Measurements from ENCODE around the gene CCDC33.

Gene CCDC33

DNA sequence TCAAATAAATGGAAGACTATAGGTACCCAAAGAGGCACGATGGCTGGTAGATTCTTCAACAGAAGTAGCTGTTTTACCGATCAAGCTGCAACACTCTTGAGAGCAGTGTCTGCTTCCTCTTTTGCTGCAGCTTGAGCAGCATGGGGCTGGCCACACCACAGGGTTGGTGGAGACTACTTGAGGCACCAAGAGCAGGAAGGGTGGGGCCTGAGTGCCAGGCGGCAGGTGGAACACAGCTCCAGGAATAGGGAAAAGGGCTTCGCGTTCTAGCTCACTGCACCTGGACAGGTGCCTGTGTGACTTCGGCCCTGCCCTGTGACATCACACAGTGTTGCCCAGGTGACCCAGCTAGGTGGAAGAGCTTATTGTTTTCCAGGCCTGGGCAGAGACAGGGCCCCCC, at the start of gene CCDC33:
TSS of gene CCDC33 (plus strand) at position 365 of the 400 bp plus-strand sequence. CDS start 394 bp downstream, outside the sequence.
- ChIA-PET POLR2A (ENCODE audit: low non-redundant PET) (no interaction called here), CTCF (no interaction called here)
- TF ChIP-seq, protein P1, sequence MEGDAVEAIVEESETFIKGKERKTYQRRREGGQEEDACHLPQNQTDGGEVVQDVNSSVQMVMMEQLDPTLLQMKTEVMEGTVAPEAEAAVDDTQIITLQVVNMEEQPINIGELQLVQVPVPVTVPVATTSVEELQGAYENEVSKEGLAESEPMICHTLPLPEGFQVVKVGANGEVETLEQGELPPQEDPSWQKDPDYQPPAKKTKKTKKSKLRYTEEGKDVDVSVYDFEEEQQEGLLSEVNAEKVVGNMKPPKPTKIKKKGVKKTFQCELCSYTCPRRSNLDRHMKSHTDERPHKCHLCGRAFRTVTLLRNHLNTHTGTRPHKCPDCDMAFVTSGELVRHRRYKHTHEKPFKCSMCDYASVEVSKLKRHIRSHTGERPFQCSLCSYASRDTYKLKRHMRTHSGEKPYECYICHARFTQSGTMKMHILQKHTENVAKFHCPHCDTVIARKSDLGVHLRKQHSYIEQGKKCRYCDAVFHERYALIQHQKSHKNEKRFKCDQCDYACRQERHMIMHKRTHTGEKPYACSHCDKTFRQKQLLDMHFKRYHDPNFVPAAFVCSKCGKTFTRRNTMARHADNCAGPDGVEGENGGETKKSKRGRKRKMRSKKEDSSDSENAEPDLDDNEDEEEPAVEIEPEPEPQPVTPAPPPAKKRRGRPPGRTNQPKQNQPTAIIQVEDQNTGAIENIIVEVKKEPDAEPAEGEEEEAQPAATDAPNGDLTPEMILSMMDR (conservative IDR thresholded peaks at IDR 0.05; ENCODE audit: low read depth) = no peak
- no peak for DNase-seq (ENCODE audit: low spot score)
- H3K27ac ChIP-seq = no peak within 1 kb of the TSS

DNA sequence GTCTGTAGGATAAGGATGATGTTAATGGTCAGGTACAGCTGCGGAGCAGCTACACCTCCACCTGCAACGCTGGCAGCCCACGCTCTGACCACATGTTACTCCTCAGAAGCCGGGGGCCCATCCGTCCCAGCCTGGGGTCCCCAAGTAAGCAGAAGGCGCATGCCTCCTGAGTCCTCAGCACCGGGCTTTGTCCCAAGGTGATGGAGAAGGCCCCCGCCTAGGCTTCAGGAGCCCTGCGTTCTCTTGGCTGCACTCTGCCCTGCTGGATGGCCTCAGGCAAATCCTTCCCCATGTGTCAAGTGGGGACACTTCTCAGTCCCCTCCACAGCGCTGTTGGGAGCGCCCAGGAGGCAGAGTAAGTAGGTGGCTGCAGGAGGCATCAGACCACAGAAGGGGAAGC, 47.9 kb upstream of the CCDC33 start:
- TF ChIP-seq, protein P1 (conservative IDR thresholded peaks at IDR 0.05; ENCODE audit: low read depth) = no peak
- CTCF ChIA-PET = no interaction called here
- no peak overlapping the region for H3K27ac ChIP-seq
- POLR2A ChIA-PET (ENCODE audit: low non-redundant PET) = no interaction called here
- DNase-seq (ENCODE audit: low spot score) = no peak

DNA sequence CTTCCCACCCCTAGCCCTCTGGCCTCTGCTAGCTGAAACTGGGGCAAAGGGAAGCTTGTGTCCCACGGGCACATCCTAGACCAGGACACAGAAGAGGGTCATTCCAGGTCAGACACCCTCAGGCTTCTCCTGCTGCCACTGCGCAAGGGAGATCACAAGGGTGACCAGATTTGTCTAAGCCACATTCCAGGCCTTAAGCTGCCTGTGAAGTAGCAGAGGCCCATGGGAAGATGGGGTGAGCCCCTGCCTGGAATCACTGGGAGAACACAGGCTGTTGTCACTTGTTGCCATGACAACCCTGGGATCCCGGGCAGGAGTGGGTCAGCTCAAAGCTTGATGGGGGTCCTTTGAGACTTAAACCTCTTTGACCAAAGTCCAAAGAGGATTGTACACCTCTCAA, 44.3 kb upstream of the CCDC33 start:
- TF ChIP-seq, protein P1 (conservative IDR thresholded peaks at IDR 0.05; ENCODE audit: low read depth) = no peak
- no peak for DNase-seq (ENCODE audit: low spot score)
- ChIA-PET CTCF (interaction anchor here (0.8 kb wide), 1 partner anchor 117 kb away, joined by 5 read pairs; no protein-coding TSS in a partner anchor), POLR2A (ENCODE audit: low non-redundant PET) (no interaction called here)
- no peak overlapping the region for H3K27ac ChIP-seq

DNA sequence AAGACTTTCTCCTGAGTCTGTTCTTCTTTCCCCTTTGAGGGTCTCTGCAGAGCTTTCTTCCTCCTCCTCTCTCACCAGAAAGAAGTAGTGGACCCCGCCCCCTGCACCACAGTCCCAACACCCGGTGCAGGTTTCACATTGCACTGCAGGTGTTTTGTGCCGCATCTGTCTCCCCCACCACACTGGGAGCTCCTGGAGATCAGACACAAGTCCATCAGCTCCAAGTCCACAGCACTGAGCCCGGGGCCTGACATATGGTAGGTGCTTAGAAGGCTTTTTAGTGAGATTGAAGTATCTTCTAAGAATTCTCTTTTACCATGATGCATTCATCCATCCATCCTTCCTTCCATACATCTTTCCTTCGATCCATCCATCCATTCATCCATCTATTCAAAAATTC, 43.4 kb upstream of the CCDC33 start:
- TF ChIP-seq, protein P1 (conservative IDR thresholded peaks at IDR 0.05; ENCODE audit: low read depth) = no peak
- DNase-seq (ENCODE audit: low spot score) = no peak
- ChIA-PET CTCF (no interaction called here), POLR2A (ENCODE audit: low non-redundant PET) (no interaction called here)
- no peak overlapping the region for H3K27ac ChIP-seq

DNA sequence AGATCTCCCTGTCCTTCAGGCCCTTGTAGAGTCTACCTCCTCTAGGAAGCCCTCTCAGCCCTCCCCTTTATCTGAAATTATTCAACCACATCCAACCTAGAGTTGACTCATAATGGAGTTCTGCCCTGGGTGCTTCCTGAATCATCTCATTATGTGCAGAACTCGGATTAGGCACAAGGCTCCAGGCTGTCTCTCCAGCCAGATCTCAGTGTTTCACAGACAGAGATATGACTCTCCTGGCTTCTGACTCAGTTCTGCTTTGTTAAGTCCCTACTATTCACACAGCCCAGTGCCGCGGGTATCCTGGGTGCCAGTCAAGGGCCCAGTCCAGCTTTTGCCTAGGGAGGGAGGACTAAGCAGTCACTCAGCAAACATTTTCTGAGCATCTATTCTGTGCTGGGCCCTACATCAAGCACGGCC, 42.8 kb upstream of the CCDC33 start:
- H3K27ac ChIP-seq = peak overlapping the region; percentile 20; the same call in 1 of the 2 replicates
- DNase-seq (ENCODE audit: low spot score) = peak; percentile 86
- CTCF ChIA-PET = no interaction called here
- TF ChIP-seq, protein P1 (conservative IDR thresholded peaks at IDR 0.05; ENCODE audit: low read depth) = no peak
- POLR2A ChIA-PET (ENCODE audit: low non-redundant PET) = no interaction called here

DNA sequence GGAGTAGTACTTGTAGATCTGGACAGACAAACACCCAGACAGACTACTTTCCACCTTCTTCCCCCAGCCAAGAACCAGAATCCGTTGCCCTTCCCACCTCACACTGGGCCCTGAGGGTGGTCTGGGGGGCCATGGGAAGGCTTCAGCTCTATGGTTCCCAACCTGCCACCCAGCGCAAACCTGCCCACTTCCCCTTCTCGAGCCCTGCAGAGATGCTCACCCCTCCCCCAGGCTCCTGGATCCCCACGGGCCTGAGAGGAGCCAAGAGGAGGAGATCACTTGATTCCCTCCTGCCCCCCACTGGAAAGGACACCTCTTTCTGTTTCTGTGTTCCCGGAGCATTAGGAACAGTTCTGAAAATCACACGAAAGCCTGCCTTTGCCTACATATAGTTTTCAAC, 42.2 kb upstream of the CCDC33 start:
- CTCF ChIA-PET = interaction anchor here (0.5 kb wide), 1 partner anchor 146 kb away, joined by 3 read pairs; no protein-coding TSS in a partner anchor
- POLR2A ChIA-PET (ENCODE audit: low non-redundant PET) = no interaction called here
- no peak overlapping the region; the same call in 1 of the 2 replicates for H3K27ac ChIP-seq
- TF ChIP-seq, protein P1 (conservative IDR thresholded peaks at IDR 0.05; ENCODE audit: low read depth) = no peak
- DNase-seq (ENCODE audit: low spot score) = no peak

Data from RWPE1 (cell line).